Esophagus squamous epithelium (tissue), 5 donors: ENCODE results near the gene CSNK2B. TPM values are rescaled to one million over a fixed set of nuclear protein-coding genes. Genes with fewer than 3 reads are reported as not detected.

Source experiments
- DNase-seq: peaks from one replicate; lab custom pipeline; 2025; lab: John Stamatoyannopoulos, UW
- H3K27ac ChIP-seq, 4 donors: fragments of 200-600 bp; sonication (generic); one replicate each; pipeline ENCODE4 v1.5.1; 2016 to 2019; ENCODE audit warnings: mild to moderate bottlenecking in 1 of 4
- H3K27me3 ChIP-seq, 4 donors: fragments of 200-600 bp; sonication (generic); 1 replicate in 3 of 4; 2 replicates in 1 of 4; pipeline versions ENCODE4 v1.5.1 to v1.6.0; 2017 to 2021; ENCODE audit warnings: antibody characterized with exemption in 1 of 4
- H3K36me3 ChIP-seq, 3 donors: fragments of 200-600 bp; sonication (generic); one replicate each; pipeline ENCODE4 v1.5.1; 2016 to 2019
- H3K4me1 ChIP-seq, 3 donors: fragments of 200-600 bp; sonication (generic); one replicate each; pipeline ENCODE4 v1.5.1; 2017 to 2019
- H3K4me3 ChIP-seq, 4 donors: fragments of 200-600 bp; sonication (generic); 1 replicate in 3 of 4; 2 replicates in 1 of 4; pipeline ENCODE4 v1.5.1; 2016 to 2019; ENCODE audit warnings: mild to moderate bottlenecking in 2 of 4, moderate library complexity in 1 of 4
- H3K9me3 ChIP-seq, 3 donors: fragments of 200-600 bp; sonication (generic); one replicate each; pipeline ENCODE4 v1.5.1; 2016 to 2019
- POLR2A ChIP-seq, 4 donors: fragments of 450-650 bp; IDR thresholded peaks; one replicate each; pipeline ENCODE4 v1.6.1; 2017; ENCODE audit warnings: antibody characterized with exemption in 4 of 4, mild to moderate bottlenecking in 4 of 4, moderate library complexity in 3 of 4
- WGBS, 2 donors: methylation state at CpG; one replicate each; pipeline ENCODE4 v1.1.5; 2018; 5-methylcytosine and 5-hydroxymethylcytosine counted together
- intact Hi-C: fragments of 100-400 bp; cut with DNase I; formaldehyde crosslinking; loops from one replicate; pipeline ENCODE4 v1.15.0; 2022
- total RNA-seq, 4 donors: library from RNA; depleted of rRNA; stranded (reverse); fragments of >200 nt; gene quantifications; one replicate each; pipeline ENCODE4 v1.1.0, GENCODE V29; 2016
- TF ChIP-seq, protein P1 (sequence below), 6 experiments: fragments of 450-650 bp in 4 of 6; fragments of 200-600 bp in 2 of 6; sonication (generic) in 2 of 6; IDR thresholded peaks; one replicate each; pipeline ENCODE4 v1.5.1; 2016 to 2019; ENCODE audit warnings: antibody characterized with exemption in 6 of 6, mild to moderate bottlenecking in 4 of 6, moderate library complexity in 4 of 6
- donor health status: DM: yes; HTN: yes; CAD: no.

CSNK2B gene
- total RNA-seq, 4 donors from 2014 or later: 155 to 204 (median 186) TPM

DNA sequence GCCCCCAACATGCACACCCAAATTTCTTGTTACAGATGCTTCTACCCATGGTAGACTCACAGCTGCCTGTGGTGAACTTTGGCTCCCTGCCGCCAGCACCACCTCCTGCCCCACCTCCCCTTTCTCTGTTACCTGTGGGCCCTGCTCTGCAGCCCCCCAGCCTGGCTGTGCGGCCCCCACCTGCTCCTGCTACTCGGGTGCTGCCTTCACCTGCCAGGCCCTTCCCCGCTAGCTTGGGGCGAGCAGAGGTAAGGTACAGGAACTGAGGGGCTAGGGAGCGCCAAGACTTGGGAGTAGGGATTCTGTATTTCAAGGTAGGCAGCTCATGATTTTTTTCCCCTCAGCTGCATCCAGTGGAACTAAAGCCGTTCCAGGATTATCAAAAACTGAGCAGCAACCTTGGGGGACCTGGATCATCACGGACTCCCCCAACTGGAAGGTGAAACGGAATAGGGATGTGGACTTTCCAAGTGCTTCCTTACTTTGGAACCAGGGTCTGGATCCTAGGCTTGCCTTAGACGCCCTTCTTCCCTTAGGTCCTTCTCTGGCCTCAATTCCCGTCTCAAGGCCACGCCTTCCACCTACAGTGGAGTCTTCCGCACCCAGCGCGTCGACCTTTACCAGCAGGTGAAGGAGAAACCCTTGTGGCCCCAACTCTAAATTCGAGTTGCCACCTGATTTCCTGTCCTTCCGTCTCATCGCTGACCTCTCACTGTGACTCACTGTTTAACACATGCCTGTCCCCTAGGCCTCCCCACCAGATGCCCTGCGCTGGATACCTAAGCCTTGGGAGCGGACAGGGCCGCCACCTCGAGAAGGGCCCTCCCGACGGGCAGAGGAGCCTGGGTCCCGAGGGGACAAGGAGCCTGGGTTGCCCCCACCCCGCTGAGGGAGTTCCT, 28.9 kb upstream of the CSNK2B start:
- intact Hi-C loops: no loop called here
- 66 to 78% methylated on average over 17 to 22 of the region's 27 CpGs for WGBS, 2 donors
- H3K4me1 ChIP-seq: no peaks in the 10 kb centered on the region

DNA sequence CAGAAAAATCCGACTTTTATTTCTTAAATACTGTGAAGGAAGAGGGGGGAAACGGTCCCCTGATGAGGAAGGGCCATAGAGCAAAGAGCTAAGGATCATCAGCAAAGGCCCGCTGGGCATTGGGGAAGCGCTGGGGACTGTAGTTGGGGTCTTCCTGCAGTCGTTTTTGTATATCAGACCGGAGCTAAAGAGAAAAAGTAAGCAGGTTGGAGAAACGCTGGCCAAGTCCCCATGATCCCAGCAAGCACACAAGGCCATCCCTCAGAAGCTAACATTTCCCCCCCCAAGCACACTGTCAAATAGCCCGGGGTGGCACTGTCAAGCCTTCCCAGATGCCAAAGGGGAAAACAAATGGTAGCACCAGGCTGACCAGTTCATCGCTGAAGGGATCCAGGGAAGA, 26.8 kb upstream of the CSNK2B start:
- TF ChIP-seq POLR2A (IDR thresholded peaks at IDR 0.05): no peak
- TF ChIP-seq, protein P1, sequence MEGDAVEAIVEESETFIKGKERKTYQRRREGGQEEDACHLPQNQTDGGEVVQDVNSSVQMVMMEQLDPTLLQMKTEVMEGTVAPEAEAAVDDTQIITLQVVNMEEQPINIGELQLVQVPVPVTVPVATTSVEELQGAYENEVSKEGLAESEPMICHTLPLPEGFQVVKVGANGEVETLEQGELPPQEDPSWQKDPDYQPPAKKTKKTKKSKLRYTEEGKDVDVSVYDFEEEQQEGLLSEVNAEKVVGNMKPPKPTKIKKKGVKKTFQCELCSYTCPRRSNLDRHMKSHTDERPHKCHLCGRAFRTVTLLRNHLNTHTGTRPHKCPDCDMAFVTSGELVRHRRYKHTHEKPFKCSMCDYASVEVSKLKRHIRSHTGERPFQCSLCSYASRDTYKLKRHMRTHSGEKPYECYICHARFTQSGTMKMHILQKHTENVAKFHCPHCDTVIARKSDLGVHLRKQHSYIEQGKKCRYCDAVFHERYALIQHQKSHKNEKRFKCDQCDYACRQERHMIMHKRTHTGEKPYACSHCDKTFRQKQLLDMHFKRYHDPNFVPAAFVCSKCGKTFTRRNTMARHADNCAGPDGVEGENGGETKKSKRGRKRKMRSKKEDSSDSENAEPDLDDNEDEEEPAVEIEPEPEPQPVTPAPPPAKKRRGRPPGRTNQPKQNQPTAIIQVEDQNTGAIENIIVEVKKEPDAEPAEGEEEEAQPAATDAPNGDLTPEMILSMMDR (IDR thresholded peaks at IDR 0.05): no peak
- DNase-seq: no peak
- intact Hi-C loops: no loop called here
- Histone ChIP-seq H3K4me3 (no peak overlapping the region), H3K36me3 (peaks cover 61 to 100% (median 67%) of the 10 kb centered on the region in 3 donors), H3K27ac (no peak overlapping the region), H3K4me1 (no peaks in the 10 kb centered on the region), H3K9me3 (no peaks in the 10 kb centered on the region), H3K27me3 (no peaks in the 10 kb centered on the region)
- 64 to 71% methylated on average over 7 to 8 of the region's 9 CpGs for WGBS, 2 donors

More for the DNA sequence above, 28.9 kb upstream of the CSNK2B start:
- no peaks in the 10 kb centered on the region for H3K9me3 ChIP-seq
- H3K27ac ChIP-seq: no peak overlapping the region
- no peak for DNase-seq
- H3K27me3 ChIP-seq: no peaks in the 10 kb centered on the region
- TF ChIP-seq POLR2A (IDR thresholded peaks at IDR 0.05): no peak
- TF ChIP-seq, protein P1 (IDR thresholded peaks at IDR 0.05): no peak
- H3K36me3 ChIP-seq: peaks cover 53 to 100% (median 65%) of the 10 kb centered on the region in 3 donors
- no peak overlapping the region for H3K4me3 ChIP-seq

DNA sequence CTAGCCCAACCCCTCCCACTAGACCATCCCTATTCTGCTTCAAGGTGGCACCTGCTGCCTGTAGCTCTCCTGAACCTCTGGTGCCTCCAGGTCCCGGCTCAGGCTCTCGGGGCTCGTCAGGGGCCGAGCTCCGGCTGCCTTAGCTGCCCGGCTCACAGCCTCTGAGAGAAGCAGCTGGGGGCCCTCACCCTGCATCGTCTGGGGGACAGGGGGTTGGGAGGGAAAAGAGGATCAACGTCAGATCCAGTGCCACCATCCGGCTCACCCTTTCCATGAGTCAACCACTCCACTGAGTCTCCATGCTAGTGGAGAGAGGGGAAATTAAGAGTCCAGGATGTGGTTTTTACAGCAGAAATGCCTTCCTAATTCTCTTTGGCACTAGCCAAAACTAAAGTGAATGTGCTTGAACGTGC, 26.4 kb upstream of the CSNK2B start:
- no peak for DNase-seq
- TF ChIP-seq, protein P1 (IDR thresholded peaks at IDR 0.05): no peak
- TF ChIP-seq POLR2A (IDR thresholded peaks at IDR 0.05): no peak
- no peak overlapping the region for H3K27ac ChIP-seq
- H3K4me3 ChIP-seq: no peak overlapping the region
- no peaks in the 10 kb centered on the region for H3K4me1 ChIP-seq
- WGBS, 2 donors: 61 to 70% methylated on average over 3 to 4 of the region's 10 CpGs
- H3K9me3 ChIP-seq: no peaks in the 10 kb centered on the region
- H3K27me3 ChIP-seq: no peaks in the 10 kb centered on the region
- intact Hi-C loops: no loop called here
- peaks cover 61 to 100% (median 69%) of the 10 kb centered on the region in 3 donors for H3K36me3 ChIP-seq

DNA sequence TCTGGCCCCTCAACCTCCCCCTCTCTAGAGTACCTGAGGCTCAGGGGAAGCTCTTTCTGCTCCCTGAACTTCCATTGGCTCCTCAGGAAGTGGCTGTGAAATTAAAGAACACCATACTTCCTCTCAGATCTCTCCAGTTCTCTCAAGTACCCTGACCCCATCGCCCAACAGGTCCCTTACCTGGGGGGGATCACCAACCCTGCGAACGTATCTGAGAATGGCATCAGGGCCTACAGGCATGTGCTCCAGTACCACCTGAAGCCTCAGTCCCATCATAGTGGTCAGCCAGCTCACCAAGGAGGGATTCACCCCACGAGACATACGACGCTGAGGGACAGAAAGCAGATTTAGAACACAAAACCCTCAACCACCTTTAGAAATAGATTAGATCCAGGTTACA, 25.3 kb upstream of the CSNK2B start:
- Histone ChIP-seq H3K4me3 (no peak overlapping the region), H3K27me3 (no peaks in the 10 kb centered on the region), H3K4me1 (no peaks in the 10 kb centered on the region), H3K27ac (no peak overlapping the region), H3K9me3 (no peaks in the 10 kb centered on the region), H3K36me3 (peaks cover 61 to 100% (median 70%) of the 10 kb centered on the region in 3 donors)
- DNase-seq: no peak
- intact Hi-C loops: no loop called here
- WGBS, 2 donors: 98% methylated on average over 5 of the region's 6 CpGs
- TF ChIP-seq, protein P1 (IDR thresholded peaks at IDR 0.05): no peak
- no peak for TF ChIP-seq POLR2A (IDR thresholded peaks at IDR 0.05)

DNA sequence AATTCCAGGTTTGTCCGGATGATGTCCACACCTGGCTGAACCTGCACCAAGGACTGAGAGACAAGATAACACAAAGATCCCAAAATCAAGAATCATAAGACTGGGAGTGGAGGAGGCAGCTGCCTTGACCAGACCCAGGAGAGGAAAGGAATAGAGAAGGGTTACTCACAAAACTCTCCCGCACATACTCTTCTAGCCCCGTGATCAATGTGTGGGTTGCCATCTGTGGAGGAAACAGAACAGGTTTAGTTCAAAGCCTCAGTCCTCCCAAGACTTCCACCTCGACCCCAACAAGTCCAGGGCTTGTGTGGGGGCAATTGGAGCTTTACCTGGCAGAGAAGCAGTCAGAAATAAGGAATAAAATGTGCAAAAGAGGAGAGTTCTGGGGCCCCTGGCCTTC, 24.5 kb upstream of the CSNK2B start:
- H3K27me3 ChIP-seq: no peaks in the 10 kb centered on the region
- no peaks in the 10 kb centered on the region for H3K4me1 ChIP-seq
- H3K4me3 ChIP-seq: no peak overlapping the region
- 75 to 85% methylated on average over 4 of the region's 4 CpGs for WGBS, 2 donors
- peaks cover 54 to 100% (median 70%) of the 10 kb centered on the region in 3 donors for H3K36me3 ChIP-seq
- H3K27ac ChIP-seq: no peak overlapping the region
- TF ChIP-seq POLR2A (IDR thresholded peaks at IDR 0.05): no peak
- TF ChIP-seq, protein P1 (IDR thresholded peaks at IDR 0.05): no peak
- intact Hi-C loops: no loop called here
- DNase-seq: no peak
- H3K9me3 ChIP-seq: no peaks in the 10 kb centered on the region
